ENCODE data around the gene LRRC56.

Gene LRRC56

DNA sequence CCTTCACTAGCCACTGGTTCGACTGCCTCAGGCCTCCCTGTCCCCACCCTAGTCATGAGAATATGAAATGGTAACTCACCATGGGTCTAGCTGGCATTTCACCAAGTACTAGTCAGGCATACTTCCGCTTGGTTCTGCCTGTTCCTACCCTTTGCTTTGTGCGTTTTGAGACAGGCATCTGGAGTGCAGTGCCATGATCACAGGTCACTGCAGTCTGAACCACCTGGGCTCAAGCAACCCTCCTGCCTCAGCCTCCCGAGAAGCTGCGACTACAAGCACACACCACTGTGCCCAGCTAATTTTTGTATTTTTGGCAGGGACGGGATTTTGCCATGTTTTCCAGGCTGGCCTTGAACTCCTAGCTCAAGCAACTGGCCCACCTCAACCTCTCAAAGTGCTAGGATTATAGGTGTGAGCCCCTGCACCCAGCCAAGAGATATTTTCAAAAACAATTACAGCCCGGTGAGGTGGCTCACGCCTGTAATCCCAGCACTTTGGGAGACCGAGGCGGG, 16.1 kb upstream of the LRRC56 start:
- DNase-seq (ENCODE audit: low read depth, low spot score) = no peak

- DNase-seq (ENCODE audit: low read depth, low spot score) = no peak
These were observed 11.1 kb upstream of the LRRC56 start for GRCh38 chr11:526192-526591.

GRCh38 chr11:528166-528814, 9.0 kb upstream of the LRRC56 start:
- DNase-seq (ENCODE audit: low read depth, low spot score) = no peak

DNA sequence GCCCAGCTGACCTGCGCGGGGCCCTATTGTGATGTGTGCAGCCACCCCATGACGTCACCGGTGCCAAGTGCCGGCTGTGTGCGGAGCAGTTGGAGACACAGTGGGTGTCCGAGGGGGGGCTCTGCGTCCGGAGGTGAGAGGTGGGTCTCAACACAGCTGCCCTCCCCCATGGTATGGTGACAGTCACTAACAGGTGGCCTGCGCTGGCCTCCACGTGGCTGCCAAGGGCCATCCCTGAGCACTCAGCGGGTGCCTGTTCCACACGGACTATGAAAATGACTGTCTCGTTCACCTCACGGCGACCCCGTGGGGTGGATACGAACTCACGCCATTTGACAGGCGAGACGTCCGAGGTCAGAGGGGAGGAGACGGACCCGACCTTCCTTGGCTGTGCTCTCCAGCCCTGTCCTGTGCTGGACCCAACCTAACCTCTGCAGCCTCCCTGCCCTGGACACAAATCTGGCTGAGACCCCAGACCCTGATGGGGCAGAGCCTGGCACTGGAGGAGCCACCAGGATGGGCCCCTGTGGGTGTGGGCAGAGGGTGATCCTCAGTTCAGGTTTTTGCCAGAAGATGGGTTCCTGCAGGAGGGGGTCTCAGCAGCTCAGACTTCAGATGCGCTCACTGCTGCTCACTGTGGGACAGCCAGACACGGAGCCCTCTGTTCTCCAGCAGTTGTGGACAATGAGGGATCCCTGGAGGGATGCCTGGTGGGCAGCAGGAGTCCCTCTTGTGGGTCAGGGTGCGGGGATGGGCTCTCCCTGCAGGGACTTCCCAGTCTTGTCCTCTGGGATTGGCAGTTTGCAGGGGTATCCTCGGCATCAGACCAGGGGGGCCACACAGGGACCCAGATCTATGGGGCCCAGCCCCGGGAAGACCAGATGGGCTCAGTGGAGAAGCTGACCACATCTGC, 8.3 kb upstream of the LRRC56 start:
- DNase-seq (ENCODE audit: low read depth, low spot score) = no peak

- DNase-seq (ENCODE audit: low read depth, low spot score) = no peak
These were observed 7.5 kb upstream of the LRRC56 start for GRCh38 chr11:529728-530411.

GRCh38 chr11:530960-531831, 6.1 kb upstream of the LRRC56 start:
- no peak for DNase-seq (ENCODE audit: low read depth, low spot score)

DNA sequence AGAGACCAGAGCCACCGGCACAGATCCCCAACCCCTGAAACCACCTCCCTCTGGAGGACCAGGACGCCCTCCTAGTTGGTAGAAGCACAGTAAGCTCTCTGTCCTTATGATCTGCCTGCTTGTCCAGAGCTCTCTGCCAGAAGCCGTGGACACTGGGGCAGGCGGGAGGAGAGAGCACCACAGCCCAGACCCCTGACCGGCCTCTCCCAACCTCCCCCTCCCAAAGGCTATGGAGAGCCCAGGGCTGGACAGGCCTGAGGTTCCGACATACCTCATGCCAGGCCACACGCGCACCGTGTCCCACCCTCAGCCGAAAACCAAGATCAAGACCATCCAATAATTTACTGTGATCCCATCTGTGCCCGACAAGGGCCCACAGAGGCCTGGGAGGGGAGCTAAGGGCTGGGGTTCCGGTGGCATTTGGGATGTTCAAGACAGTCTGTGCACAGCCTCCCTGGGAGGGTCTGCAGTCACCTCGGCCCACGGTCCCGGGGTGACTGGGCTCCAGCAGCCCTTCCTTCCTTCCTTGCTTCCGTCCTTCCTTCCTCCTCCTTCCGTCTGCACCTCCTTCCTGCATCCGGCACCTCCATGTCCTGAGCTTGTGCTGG, 5.3 kb upstream of the LRRC56 start:
- DNase-seq (ENCODE audit: low read depth, low spot score) = no peak

DNA sequence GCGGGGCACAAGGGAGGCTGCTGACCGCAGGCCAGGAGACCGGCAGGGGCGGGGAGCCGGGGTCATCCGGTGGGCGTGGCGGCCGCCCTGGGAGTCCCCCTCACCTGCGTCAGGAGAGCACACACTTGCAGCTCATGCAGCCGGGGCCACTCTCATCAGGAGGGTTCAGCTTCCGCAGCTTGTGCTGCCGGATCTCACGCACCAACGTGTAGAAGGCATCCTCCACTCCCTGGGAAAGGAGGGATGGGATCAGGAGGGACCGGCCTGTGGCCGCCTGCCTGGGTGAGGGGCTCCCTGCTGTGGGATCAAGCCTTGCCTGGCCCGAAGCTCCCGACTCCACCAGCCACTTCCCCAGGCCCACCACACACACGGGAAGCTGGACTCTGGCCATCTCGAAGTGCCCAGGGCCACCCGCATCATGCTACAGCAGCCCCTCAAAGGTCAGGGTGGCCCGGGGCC, 4.8 kb upstream of the LRRC56 start:
- no peak for DNase-seq (ENCODE audit: low read depth, low spot score)

GRCh38 chr11:532986-533585, 4.2 kb upstream of the LRRC56 start:
- no peak for DNase-seq (ENCODE audit: low read depth, low spot score)

- no peak for DNase-seq (ENCODE audit: low read depth, low spot score)
These were observed 3.5 kb upstream of the LRRC56 start for GRCh38 chr11:533586-534395.

DNA sequence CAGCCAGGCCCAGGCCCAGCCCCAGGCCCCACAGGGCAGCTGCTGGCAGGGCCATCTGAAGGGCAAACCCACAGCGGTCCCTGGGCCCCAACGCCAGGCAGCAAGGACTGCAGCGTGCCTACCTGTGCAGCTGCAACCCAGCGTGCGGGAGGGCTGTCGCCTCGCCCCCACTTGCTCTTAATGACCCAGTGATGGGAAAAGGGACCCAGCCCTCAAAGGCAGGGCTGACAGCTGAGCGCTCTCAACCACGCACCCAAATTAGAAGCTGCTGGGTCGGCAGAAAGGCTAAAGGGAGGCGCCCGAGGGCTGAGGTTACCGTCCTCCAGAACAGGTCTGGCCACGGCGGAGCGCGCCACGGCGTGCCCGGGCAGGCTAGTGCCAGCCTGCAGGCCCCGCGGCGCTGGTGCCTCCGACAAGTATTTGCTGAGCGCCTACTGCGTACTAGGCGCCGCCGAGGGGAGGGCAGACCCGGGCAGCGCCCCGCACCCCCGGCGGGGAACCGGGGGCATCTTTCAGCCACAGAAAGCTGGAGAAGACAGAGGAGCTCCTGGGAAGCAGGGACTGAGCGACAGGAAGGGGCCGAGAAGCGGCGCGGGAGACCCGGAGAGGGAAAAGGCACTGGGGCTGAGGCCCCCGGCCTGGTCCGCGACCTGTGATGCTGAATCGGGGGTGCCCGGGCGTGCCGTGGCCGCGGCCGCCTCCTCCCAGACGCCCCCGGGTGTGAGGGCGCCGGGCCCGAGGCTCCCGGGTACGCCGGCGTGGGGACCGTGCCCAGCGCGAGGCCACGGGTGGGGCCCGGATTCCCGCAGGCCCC, 2.7 kb upstream of the LRRC56 start:
- peak; percentile 55 for DNase-seq (ENCODE audit: low read depth, low spot score)

GRCh38 chr11:535210-535518, 2.2 kb upstream of the LRRC56 start:
- no peak for DNase-seq (ENCODE audit: low read depth, low spot score)

GRCh38 chr11:535519-536454, 1.5 kb upstream of the LRRC56 start, which contains the start of gene HRAS:
Gene HRAS (minus strand): TSS chr11:535576.
- DNase-seq (ENCODE audit: low read depth, low spot score) = peak; percentile 95

GRCh38 chr11:537622-538430, 499 bp downstream of the LRRC56 start:
- DNase-seq (ENCODE audit: low read depth, low spot score) = no peak

DNA sequence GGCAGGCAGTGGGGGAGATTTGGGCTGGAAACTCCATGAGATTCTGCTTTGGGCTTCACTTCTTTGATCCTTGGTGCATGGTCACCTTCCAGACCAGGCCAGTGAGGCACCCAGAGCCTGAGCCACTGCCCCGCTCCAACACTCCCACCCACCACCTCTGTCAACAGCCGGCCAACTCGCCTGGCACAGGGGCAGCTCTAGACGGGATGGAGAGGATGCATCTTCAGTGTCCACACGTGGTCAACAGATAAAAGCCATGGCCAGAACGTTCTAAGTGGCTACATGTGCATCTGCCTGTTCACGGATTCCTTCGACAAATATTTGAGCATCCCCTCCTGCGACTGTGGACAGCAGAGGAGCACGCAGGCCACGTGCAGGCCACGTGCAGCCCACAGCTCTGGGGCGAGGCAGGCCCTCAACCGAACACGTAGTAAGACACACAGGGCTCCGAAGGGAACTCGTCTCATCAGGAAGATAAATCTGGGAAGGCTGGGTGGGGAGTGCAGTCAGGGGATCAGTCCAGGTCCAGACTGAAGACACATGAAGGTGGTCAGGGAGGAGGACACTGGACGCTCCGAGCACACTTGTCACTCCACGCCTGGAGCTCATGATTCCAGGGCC, 1.2 kb downstream of the LRRC56 start:
- no peak for DNase-seq (ENCODE audit: low read depth, low spot score)

DNA sequence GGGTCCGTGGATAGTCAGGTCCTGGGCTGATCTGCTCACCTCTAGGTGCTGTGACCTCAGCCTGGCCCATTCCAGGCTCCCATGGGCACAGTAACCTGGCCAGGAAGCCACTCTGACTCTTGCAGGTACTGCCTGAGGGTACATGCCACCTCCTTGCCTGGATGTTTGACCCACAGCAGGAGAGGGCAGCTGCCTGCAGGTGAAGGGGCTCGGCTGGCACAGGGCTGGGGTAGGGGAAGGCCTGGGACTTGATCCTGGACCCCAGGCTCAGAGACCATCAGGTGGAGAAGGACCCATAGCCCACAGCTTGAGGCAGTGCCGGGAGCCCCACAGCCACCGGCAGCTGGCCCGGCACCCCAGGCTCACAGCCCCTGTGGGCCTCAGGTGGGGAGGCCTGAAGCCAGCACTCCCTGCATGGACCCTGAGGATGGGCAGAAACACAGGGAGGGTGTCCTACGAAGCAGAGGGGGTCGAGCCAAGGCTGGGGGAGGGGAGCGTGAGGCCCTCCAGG, 2.7 kb downstream of the LRRC56 start:
- DNase-seq (ENCODE audit: low read depth, low spot score) = no peak

All from ELF-1 (cell line).